IMR-90 (cell line): Measurements from ENCODE around the gene XPO6. TPM values are rescaled to one million over a fixed set of nuclear protein-coding genes. Genes with fewer than 3 reads are reported as not detected.

Source experiments
- ATAC-seq: fragments of 200-7000 bp; cut with Tn5 transposase; 2 replicates; pipeline ENCODE4 v1.9.1; 2020; ENCODE audit warnings: low read depth, mild to moderate bottlenecking, moderate library complexity
- BruUV-seq: library from RNA; stranded (reverse); fragments of 400-500 nt; replicated peaks from 2 replicates; lab custom pipeline; 2021; lab: Mats Ljungman, UMichigan
- CTCF ChIA-PET: fragments of 300-600 bp; formaldehyde crosslinking; extraction: SDS; loops from one replicate; lab custom pipeline; 2021; ENCODE audit warnings: antibody characterized with exemption; lab: Yijun Ruan, JAX
- POLR2A ChIA-PET: fragments of 300-600 bp; sonication (Branson Sonifier 250); formaldehyde crosslinking; loops from one replicate; lab custom pipeline; 2022; ENCODE audit warnings: antibody characterized with exemption; ENCODE audit not compliant: unreplicated experiment; lab: Charles Lee
- DNase-seq: peaks from one replicate; pipeline ENCODE4 v3.0.0; 2013
- H2AFZ ChIP-seq: replicated peaks from 2 replicates; pipeline ENCODE3; 2013; ENCODE audit warnings: low read length, mild to moderate bottlenecking; ENCODE audit not compliant: poor library complexity
- H2AK5ac ChIP-seq: 2 replicates; pipeline ENCODE4 v1.6.1; 2013; ENCODE audit warnings: low read depth, low read length, inconsistent platforms
- H2AK9ac ChIP-seq: replicated peaks from 2 replicates; pipeline ENCODE3; 2013; ENCODE audit warnings: mild to moderate bottlenecking, low read depth, low read length, moderate library complexity; ENCODE audit not compliant: poor library complexity
- H2BK120ac ChIP-seq: 2 replicates; pipeline ENCODE4 v1.6.1; 2013; ENCODE audit warnings: low read depth, low read length, inconsistent platforms
- H2BK15ac ChIP-seq: 3 replicates; pipeline ENCODE4 v1.6.1; 2013; ENCODE audit warnings: low read depth, low read length, inconsistent platforms
- H2BK20ac ChIP-seq: 2 replicates; pipeline ENCODE4 v1.6.1; 2013; ENCODE audit warnings: low read depth, mild to moderate bottlenecking, inconsistent platforms, low read length, moderate library complexity
- H2BK5ac ChIP-seq: 2 replicates; pipeline ENCODE4 v1.6.1; 2013; ENCODE audit warnings: mild to moderate bottlenecking, low read depth, low read length, inconsistent platforms; ENCODE audit not compliant: poor library complexity, severe bottlenecking
- H3K14ac ChIP-seq: replicated peaks from 2 replicates; pipeline ENCODE4 v1.6.1; 2013; ENCODE audit warnings: low read depth, low read length, inconsistent platforms
- H3K18ac ChIP-seq: 2 replicates; pipeline ENCODE4 v1.6.1; 2013; ENCODE audit warnings: low read depth, low read length, control low read depth
- H3K23ac ChIP-seq: 2 replicates; pipeline ENCODE4 v1.6.1; 2013; ENCODE audit warnings: low read depth, low read length, inconsistent platforms
- H3K27ac ChIP-seq: 2 replicates; pipeline ENCODE4 v1.5.1; 2013; ENCODE audit warnings: mild to moderate bottlenecking, control low read depth, low read length; ENCODE audit not compliant: insufficient read depth
- H3K27me3 ChIP-seq: 2 replicates; pipeline ENCODE4 v1.6.1; 2013; ENCODE audit warnings: low read length; ENCODE audit not compliant: control insufficient read depth, insufficient read depth
- H3K36me3 ChIP-seq: 2 replicates; pipeline ENCODE4 v1.6.1; 2013; ENCODE audit warnings: low read length, mixed read lengths; ENCODE audit not compliant: control insufficient read depth, insufficient read depth
- H3K4ac ChIP-seq: 2 replicates; pipeline ENCODE4 v1.6.1; 2013; ENCODE audit warnings: low read depth, low read length, inconsistent platforms
- H3K4me1 ChIP-seq: 2 replicates; pipeline ENCODE4 v1.6.1; 2013; ENCODE audit warnings: low read length, mixed read lengths; ENCODE audit not compliant: control insufficient read depth, insufficient read depth
- H3K4me2 ChIP-seq: 2 replicates; pipeline ENCODE4 v1.6.1; 2013; ENCODE audit warnings: low read depth, mild to moderate bottlenecking, control low read depth, low read length, moderate library complexity
- H3K4me3 ChIP-seq: 2 replicates; pipeline ENCODE4 v1.5.1; 2013; ENCODE audit warnings: low read depth, mild to moderate bottlenecking, control low read depth, low read length, moderate library complexity; ENCODE audit not compliant: insufficient read depth
- H3K56ac ChIP-seq: 2 replicates; pipeline ENCODE4 v1.6.1; 2013; ENCODE audit warnings: low read length, inconsistent platforms; ENCODE audit not compliant: insufficient read depth; ENCODE audit errors: extremely low read depth
- H3K79me1 ChIP-seq, 2 experiments: 2 replicates each; pipeline ENCODE4 v1.6.1; 2013; ENCODE audit warnings: low read length in 2 of 2, inconsistent platforms in 1 of 2, low read depth in 1 of 2
- H3K9ac ChIP-seq: 2 replicates; pipeline ENCODE4 v1.6.1; 2013; ENCODE audit warnings: low read depth, low read length, control low read depth
- H3K9me1 ChIP-seq: 2 replicates; pipeline ENCODE4 v1.6.1; 2013; ENCODE audit warnings: low read length, inconsistent platforms; ENCODE audit not compliant: insufficient read depth
- H3K9me3 ChIP-seq: 2 replicates; pipeline ENCODE4 v1.6.1; 2013; ENCODE audit warnings: low read length; ENCODE audit not compliant: control insufficient read depth, insufficient read depth
- H4K20me1 ChIP-seq: 2 replicates; pipeline ENCODE4 v1.6.1; 2013; ENCODE audit warnings: low read length, inconsistent platforms; ENCODE audit not compliant: insufficient read depth
- H4K5ac ChIP-seq: 2 replicates; pipeline ENCODE4 v1.6.1; 2013; ENCODE audit warnings: mild to moderate bottlenecking, low read depth, low read length, control low read depth
- H4K8ac ChIP-seq, 2 experiments: 2 replicates each; pipeline ENCODE4 v1.6.1; 2013; ENCODE audit warnings: low read depth in 2 of 2, low read length in 2 of 2, control low read depth in 1 of 2, inconsistent platforms in 1 of 2
- H4K91ac ChIP-seq: 2 replicates; pipeline ENCODE4 v1.6.1; 2013; ENCODE audit warnings: low read depth, low read length, inconsistent platforms; ENCODE audit not compliant: insufficient read depth
- RFX5 ChIP-seq: IDR thresholded peaks from 2 replicates; pipeline ENCODE4 v1.8.0; 2012; ENCODE audit warnings: low read depth, mild to moderate bottlenecking, low read length, moderate library complexity
- WGBS, 2 experiments: methylation state at CpG; one replicate each; pipeline versions ENCODE4 v1.1.5 to v1.1.7; 2013; ENCODE audit warnings: missing lambda C conversion rate in 2 of 2; ENCODE audit not compliant: insufficient read length in 1 of 2; ENCODE audit errors: extremely low coverage in 2 of 2; 5-methylcytosine and 5-hydroxymethylcytosine counted together
- dilution Hi-C: fragments of 300-500 bp; cut with HindIII; formaldehyde crosslinking; loops from one replicate; pipeline ENCODE4 v1.14.3; 2018; ENCODE audit warnings: low sequenced_read_pairs; ENCODE audit not compliant: unreplicated experiment
- in situ Hi-C: fragments of 300-500 bp; cut with MboI; formaldehyde crosslinking; loops from 3 replicates; pipeline ENCODE4 v1.14.3; 2019; ENCODE audit warnings: low sequenced_read_pairs, inconsistent platforms, mixed read lengths
- intact Hi-C: fragments of 100-400 bp; cut with micrococcal nuclease; formaldehyde crosslinking; loops from 2 replicates; pipeline ENCODE4 v1.10.0; 2022
- polyA plus RNA-seq, 3 experiments: library from polyadenylated mRNA; depleted of rRNA; stranded (reverse); fragments of >200 nt; gene quantifications; 2 replicates each; pipeline ENCODE4 v1.2.3, GENCODE V29; 2012; ENCODE audit warnings: low replicate concordance in 1 of 3
- total RNA-seq: library from RNA; depleted of rRNA; stranded (reverse); fragments of >200 nt; gene quantifications from 2 replicates; pipeline ENCODE4 v1.2.3, GENCODE V29; 2012

The XPO6 gene
- total and polyA plus RNA-seq, 2 of the 4 experiments (the other 2 are of a cell fraction) = 108 to 184 TPM

DNA sequence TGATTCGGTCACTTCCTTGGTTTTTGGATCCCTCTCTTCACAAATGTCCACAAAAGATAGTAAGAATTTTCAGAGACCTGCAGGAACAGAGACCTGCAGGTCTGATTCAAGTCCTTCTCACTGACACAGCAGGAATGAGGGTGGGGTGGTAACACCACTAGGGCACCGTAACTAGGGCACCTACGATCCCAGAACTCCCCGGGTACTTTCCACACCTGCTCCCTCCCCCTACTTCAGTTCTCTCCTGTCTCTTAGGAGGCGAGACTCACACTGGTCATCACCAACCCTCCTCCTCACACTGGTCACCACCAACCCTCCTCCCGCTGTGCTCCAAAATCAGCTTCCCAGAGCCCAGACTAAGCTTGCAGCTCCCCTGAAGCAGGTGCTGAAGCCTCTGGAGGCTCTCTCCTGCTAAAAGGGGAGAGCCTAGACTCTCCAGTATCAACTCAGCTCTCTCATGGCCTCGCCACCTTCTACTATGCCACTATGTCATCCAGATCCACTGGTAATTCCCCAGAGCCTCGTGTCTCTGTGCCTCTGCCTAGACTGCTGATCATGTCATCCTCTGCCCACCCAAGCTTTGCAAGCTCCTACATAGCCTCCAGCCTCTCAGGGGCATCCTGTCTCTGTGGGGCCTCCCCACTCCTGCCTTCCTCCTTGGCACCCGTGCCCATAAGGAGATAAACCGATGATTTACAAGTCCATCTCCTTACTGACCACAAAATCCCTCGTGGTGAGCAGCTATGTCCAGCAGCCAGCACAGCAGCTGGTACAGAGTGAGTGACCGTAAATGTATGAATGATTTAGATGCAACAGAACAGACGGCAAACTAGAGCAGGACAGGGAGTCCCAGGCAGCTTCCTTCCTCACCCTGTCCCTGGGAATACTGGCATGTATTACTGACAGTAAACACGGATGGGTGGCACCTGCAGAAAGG lies 84.8 kb downstream of the XPO6 start (continued):
- TF ChIP-seq RFX5 = no peak

GRCh38 chr16:28125592-28125991 lies 86.2 kb downstream of the XPO6 start:
- Histone ChIP-seq H3K4me1 (no peaks in the 10 kb centered on the region), H3K23ac (no peak overlapping the region), H4K20me1 (peaks cover 14% of the 10 kb centered on the region; the same call in 1 of the 2 replicates), H2AFZ (no peak overlapping the region), H3K14ac (no peak overlapping the region), H3K4me3 (no peak overlapping the region), H2BK15ac (no peak overlapping the region), H2BK5ac (no peak overlapping the region), H4K8ac (no peak overlapping the region), H3K79me1 (peaks cover 40 to 68% of the 10 kb centered on the region in 2 experiments), H2BK20ac (no peak overlapping the region), H3K9me3 (no peaks in the 10 kb centered on the region), H2AK9ac (no peak overlapping the region), H3K36me3 (peaks cover 81% of the 10 kb centered on the region), H2AK5ac (no peak overlapping the region), H3K9ac (no peak overlapping the region), H4K5ac (no peak overlapping the region), H3K9me1 (peaks cover 16% of the 10 kb centered on the region), H3K4ac (no peak overlapping the region), H3K56ac (no peak overlapping the region), H3K27me3 (no peaks in the 10 kb centered on the region), H3K27ac (no peak overlapping the region), H3K18ac (no peak overlapping the region), H4K91ac (no peak overlapping the region), H2BK120ac (no peak overlapping the region), H3K4me2 (no peak overlapping the region)
- intact Hi-C loops (no loop called here), dilution Hi-C loops (no loop called here), in situ Hi-C loops (no loop called here)
- DNase-seq (no peak), ATAC-seq (no peak)
- BruUV-seq = no TSS peak
- ChIA-PET POLR2A (no interaction called here), CTCF (no interaction called here)
- 97% methylated on average over 15 of the region's 16 CpGs; no CpG with 5 or more reads in 1 of the 2 experiments for WGBS, 2 experiments
- TF ChIP-seq RFX5 = no peak
